Measurements from ENCODE around the gene MINK1.
"Not testable (repeated sequence)": the region's sequence is repeated elsewhere in the genome, so short reads cannot be mapped to it uniquely, and the experiment has no call there.

MINK1 gene

GRCh38 chr17:4869058-4869998 lies 36.2 kb downstream of the MINK1 start:
- DNase-seq (ENCODE audit: low read depth in 1 of 2, low spot score in 1 of 2): not testable (repeated sequence)

- no peak for DNase-seq (ENCODE audit: low read depth in 1 of 2, low spot score in 1 of 2)
Measured at GRCh38 chr17:4870855-4871254, 37.7 kb downstream of the MINK1 start.

DNA sequence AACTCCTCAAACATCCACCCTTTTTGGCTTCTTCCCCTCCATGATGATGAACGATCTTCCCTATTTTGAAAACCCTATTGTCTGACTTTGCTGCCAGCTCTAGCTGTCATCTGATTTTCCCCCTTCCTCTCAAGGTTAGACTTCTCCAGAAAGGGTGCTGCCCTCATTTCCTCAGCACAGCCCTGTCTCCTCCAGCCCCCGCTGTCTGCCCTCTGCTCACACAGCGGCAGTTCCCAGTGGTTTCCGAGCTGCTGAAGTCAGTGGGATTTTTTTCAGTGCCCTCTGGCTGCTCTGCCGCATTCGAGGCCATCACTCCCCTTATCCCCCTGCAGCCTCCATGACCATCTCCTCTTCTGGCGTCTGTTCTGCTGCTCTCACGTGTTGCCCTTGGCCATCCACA lies 39.6 kb downstream of the MINK1 start:
- no peak for DNase-seq (ENCODE audit: low read depth in 1 of 2, low spot score in 1 of 2)

DNA sequence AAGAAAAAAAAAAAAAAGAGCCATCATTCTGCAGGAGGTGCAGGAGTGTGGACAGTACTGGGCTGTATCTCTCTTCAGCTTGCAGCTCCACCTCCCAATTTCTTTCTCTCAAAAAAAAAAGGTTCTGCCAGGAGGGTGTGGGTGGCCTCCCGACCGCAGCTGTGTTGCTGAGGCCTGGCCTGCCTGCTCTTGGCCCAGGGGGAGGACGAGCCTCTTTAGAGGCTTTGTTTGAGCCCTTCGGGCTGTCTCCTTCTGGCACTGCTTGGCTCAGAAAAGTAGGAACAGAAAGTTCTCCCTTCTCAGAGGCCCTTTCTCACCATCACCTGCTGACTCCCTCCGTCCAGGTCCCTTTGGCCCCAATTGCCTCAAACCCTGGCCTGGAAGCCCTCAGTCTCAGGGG lies 43.9 kb downstream of the MINK1 start:
- no peak for DNase-seq (ENCODE audit: low read depth in 1 of 2, low spot score in 1 of 2)

- DNase-seq (ENCODE audit: low read depth in 1 of 2, low spot score in 1 of 2): no peak
Measured at GRCh38 chr17:4879601-4880000, 46.5 kb downstream of the MINK1 start.

GRCh38 chr17:4880857-4881256 lies 47.7 kb downstream of the MINK1 start:
- no peak for DNase-seq (ENCODE audit: low read depth in 1 of 2, low spot score in 1 of 2)

GRCh38 chr17:4881761-4882555 lies 48.8 kb downstream of the MINK1 start:
- peak; percentile 36 to 39 for DNase-seq (ENCODE audit: low read depth in 1 of 2, low spot score in 1 of 2)

DNA sequence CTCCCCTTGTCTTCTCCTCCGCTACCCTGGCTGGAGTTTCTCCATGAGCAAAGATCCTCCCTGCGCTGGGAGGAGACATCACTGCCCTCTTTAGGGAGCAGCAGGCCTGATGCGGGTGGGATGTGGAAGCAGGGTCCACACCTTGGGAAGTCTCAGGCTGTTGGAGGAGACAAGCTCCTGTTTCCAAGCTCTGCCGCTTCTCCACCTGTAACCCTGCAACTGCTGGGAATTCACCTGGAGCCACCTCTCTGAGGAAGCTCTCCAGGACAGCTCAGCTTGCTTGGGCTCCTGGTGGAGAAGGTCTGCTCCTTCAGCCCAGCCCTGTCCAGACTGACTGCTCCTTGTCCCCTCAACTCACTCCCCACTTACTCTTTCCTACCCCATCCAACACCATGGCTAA lies 51.3 kb downstream of the MINK1 start:
- no peak for DNase-seq (ENCODE audit: low read depth in 1 of 2, low spot score in 1 of 2)

DNA sequence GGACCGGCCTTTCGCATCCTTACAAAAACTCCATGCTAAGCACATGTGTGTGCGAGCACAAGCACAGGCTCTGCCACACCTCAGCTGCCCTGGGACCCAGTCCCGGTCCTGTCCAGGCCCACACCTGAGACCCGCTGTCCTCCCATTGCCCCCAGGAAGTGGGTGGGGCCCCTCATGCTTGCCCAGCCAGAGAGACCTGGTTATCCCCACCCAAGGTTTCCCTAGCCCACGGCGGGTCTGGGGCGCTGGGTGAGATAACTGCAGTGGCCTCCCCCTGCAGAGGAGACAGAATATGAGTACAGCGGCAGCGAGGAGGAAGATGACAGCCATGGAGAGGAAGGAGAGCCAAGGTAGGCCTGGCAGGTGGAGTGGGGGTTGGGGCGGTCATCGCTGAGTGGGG lies 53.7 kb downstream of the MINK1 start:
- no peak for DNase-seq (ENCODE audit: low read depth in 1 of 2, low spot score in 1 of 2)

DNA sequence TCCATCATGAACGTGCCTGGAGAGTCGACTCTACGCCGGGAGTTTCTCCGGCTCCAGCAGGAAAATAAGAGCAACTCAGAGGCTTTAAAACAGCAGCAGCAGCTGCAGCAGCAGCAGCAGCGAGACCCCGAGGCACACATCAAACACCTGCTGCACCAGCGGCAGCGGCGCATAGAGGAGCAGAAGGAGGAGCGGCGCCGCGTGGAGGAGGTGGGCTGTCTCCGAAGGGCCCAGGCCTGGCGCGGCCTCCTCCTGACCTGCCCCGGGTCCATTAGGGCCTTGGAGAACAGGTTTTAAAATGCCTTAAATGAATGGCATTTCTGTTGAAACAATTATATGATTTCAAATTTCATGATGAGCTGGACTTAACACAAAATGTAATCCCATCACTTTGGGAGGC lies 54.4 kb downstream of the MINK1 start:
- DNase-seq (ENCODE audit: low read depth in 1 of 2, low spot score in 1 of 2): no peak

DNA sequence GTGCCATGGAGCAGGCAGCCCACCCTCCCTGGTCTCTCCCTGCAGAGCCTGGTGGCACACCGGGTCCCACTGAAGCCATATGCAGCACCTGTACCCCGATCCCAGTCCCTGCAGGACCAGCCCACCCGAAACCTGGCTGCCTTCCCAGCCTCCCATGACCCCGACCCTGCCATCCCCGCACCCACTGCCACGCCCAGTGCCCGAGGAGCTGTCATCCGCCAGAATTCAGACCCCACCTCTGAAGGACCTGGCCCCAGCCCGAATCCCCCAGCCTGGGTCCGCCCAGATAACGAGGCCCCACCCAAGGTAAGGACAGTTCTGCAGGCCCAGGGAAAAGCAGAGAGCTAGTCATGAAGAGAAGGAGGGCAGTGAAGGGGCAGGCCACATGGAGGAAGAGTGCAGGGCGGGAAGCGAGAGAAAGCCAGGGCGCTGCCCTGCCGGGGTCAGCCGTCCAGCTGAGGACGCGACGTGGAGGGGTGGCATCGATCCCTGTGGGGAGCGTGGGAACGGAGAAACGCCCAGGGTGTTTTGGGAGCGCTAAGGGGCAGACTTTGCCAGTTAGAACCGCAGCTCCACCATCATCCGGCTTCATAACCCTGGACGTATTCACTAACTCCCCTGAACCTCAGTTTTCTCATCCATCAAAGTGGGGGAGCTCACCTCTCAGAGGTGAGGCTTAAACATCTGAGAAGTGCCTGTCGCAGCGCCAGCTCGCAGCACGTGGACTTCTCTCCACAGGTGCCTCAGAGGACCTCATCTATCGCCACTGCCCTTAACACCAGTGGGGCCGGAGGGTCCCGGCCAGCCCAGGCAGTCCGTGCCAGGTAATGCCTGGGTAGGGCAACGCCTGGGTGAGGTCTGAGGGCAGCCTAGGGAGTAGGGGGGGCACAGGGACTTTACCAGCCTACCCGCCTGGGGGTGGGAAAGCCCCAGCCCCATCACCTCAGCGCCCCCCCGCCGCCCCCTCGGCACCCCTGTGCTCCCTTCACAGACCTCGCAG lies 58.6 kb downstream of the MINK1 start:
- no peak for DNase-seq (ENCODE audit: low read depth in 1 of 2, low spot score in 1 of 2)

GRCh38 chr17:4892499-4893221 lies 59.5 kb downstream of the MINK1 start:
- DNase-seq (ENCODE audit: low read depth in 1 of 2, low spot score in 1 of 2): no peak

GRCh38 chr17:4893272-4893671 lies 60.1 kb downstream of the MINK1 start:
- DNase-seq (ENCODE audit: low read depth in 1 of 2, low spot score in 1 of 2): no peak

DNA sequence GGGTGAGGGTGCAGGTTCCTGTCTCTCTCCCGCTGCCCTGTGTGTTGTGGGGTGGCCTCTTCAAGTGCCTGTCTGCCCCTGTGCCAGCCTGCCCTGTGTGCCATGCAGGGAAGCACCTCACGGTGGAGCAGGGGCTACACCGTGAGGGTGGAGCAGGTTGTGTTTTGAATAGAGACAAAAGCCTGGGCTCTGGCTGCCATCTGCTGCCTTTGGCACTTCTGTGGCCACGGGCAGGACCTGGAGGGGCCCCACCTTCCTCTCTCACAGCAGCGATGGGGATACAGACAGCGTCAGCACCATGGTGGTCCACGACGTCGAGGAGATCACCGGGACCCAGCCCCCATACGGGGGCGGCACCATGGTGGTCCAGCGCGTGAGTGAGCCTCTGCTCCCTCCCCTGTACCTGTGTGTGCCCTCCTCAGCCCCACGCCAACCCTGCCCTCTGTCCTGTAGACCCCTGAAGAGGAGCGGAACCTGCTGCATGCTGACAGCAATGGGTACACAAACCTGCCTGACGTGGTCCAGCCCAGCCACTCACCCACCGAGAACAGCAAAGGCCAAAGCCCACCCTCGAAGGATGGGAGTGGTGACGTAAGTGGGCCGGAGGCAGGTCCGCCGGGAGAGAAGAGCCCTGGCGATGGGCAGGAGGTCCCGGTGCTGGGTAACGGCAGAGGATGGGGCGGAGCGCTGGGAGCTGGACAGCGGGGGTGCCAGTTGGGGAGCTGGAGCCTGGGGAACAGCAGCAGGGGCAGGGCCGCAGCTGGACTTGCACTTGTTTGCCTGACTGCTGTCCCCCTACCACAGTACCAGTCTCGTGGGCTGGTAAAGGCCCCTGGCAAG lies 60.8 kb downstream of the MINK1 start:
- no peak for DNase-seq (ENCODE audit: low read depth in 1 of 2, low spot score in 1 of 2)

- no peak for DNase-seq (ENCODE audit: low read depth in 1 of 2, low spot score in 1 of 2)
Measured at GRCh38 chr17:4895121-4895520, 62.0 kb downstream of the MINK1 start.

DNA sequence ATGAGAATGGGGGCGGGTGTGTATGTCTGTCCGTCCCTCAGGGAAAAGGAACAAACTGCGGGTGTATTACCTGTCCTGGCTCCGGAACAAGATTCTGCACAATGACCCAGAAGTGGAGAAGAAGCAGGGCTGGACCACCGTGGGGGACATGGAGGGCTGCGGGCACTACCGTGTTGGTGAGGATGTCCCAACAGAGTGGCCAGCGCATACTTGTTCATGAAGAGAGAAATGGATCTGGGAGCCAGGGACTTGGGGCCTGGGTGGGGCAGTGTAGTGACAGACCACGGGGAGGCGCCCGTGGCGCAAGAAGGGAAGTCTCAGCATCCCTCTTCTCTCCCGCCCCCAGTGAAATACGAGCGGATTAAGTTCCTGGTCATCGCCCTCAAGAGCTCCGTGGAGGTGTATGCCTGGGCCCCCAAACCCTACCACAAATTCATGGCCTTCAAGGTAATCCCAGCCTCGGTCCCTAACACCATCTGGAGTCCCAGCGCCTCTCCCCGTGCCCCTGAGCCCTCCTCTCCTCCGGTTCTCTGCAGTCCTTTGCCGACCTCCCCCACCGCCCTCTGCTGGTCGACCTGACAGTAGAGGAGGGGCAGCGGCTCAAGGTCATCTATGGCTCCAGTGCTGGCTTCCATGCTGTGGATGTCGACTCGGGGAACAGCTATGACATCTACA lies 62.7 kb downstream of the MINK1 start:
- no peak for DNase-seq (ENCODE audit: low read depth in 1 of 2, low spot score in 1 of 2)

- DNase-seq (ENCODE audit: low read depth in 1 of 2, low spot score in 1 of 2): no peak
Measured at GRCh38 chr17:4896332-4897197, 63.4 kb downstream of the MINK1 start.

DNA sequence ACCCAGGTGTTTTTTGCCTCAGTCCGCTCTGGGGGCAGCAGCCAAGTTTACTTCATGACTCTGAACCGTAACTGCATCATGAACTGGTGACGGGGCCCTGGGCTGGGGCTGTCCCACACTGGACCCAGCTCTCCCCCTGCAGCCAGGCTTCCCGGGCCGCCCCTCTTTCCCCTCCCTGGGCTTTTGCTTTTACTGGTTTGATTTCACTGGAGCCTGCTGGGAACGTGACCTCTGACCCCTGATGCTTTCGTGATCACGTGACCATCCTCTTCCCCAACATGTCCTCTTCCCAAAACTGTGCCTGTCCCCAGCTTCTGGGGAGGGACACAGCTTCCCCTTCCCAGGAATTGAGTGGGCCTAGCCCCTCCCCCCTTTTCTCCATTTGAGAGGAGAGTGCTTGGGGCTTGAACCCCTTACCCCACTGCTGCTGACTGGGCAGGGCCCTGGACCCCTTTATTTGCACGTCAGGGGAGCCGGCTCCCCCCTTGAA lies 64.1 kb downstream of the MINK1 start:
- DNase-seq (ENCODE audit: low read depth in 1 of 2, low spot score in 1 of 2): no peak
